ENCODE data around the gene MCL1. TPM values are rescaled to one million over a fixed set of nuclear protein-coding genes. Genes with fewer than 3 reads are reported as not detected.
"Not testable (repeated sequence)": the region's sequence is repeated elsewhere in the genome, so short reads cannot be mapped to it uniquely, and the experiment has no call there.

Gene MCL1
- polyA plus RNA-seq, 1 donor (not counting 4 experiments of a cell fraction or from before 2014, with no cell fraction given) = 237 TPM

DNA sequence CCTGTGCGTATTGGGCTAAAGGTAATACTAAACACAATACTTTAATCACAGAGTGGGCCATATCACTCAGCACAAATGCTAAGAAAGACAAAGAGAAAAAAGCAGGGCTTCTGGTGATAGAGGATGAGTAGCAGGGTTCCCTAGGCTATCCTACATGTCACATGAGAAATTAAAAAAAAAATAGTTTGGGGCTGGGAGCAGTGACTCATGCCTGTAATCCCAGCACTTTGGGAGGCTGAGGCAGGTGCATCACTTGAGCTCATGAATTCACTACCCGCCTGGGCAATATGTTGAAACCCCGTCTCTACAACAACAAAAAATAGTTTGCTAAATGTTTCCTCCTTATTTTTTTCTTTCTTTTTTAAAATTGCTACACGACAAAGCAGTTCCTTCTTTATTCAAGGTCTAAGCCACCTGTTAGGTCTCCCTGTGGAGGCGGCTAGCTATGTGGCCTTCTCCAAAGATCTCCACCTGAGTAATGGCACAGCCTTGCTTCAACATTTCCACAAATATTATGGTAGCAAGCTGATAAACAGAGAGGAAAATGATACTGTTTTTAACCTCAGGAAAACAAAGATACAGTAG, 48.5 kb upstream of the MCL1 start:
- H3K9me3 ChIP-seq (ENCODE audit: control insufficient read depth, low read depth, low read length) = no peaks in the 10 kb centered on the region
- H3K27me3 ChIP-seq (ENCODE audit: control insufficient read depth, extremely low read depth, insufficient read depth, low read length) = no peaks in the 10 kb centered on the region
- TF ChIP-seq, protein P1, sequence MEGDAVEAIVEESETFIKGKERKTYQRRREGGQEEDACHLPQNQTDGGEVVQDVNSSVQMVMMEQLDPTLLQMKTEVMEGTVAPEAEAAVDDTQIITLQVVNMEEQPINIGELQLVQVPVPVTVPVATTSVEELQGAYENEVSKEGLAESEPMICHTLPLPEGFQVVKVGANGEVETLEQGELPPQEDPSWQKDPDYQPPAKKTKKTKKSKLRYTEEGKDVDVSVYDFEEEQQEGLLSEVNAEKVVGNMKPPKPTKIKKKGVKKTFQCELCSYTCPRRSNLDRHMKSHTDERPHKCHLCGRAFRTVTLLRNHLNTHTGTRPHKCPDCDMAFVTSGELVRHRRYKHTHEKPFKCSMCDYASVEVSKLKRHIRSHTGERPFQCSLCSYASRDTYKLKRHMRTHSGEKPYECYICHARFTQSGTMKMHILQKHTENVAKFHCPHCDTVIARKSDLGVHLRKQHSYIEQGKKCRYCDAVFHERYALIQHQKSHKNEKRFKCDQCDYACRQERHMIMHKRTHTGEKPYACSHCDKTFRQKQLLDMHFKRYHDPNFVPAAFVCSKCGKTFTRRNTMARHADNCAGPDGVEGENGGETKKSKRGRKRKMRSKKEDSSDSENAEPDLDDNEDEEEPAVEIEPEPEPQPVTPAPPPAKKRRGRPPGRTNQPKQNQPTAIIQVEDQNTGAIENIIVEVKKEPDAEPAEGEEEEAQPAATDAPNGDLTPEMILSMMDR (optimal IDR thresholded peaks at IDR 0.05 in 1 of 3, IDR thresholded peaks at IDR 0.05 in 1 of 3, conservative IDR thresholded peaks at IDR 0.05 in 1 of 3; ENCODE audit: extremely low read depth in 1 of 3, insufficient read depth in 2 of 3, low read length in 3 of 3) = no peak
- no peak for TF ChIP-seq EZH2 (IDR thresholded peaks at IDR 0.05; ENCODE audit: low read length)
- H3K4me1 ChIP-seq (ENCODE audit: control insufficient read depth, extremely low read depth, insufficient read depth, low read length) = peaks cover 60% of the 10 kb centered on the region
- peak overlapping the region; percentile 55 to 90 (median 69) for H3K4me3 ChIP-seq (ENCODE audit: control insufficient read depth in 2 of 3, extremely low read depth in 1 of 3, insufficient read depth in 2 of 3, low read depth in 1 of 3, low read length in 3 of 3)
- H3K9ac ChIP-seq (ENCODE audit: control insufficient read depth, extremely low read depth, insufficient read depth, low read length) = peak overlapping the region; percentile 88
- H3K27ac ChIP-seq (ENCODE audit: control insufficient read depth, insufficient read depth, low read length) = peak overlapping the region; percentile 95
- H3K79me2 ChIP-seq (ENCODE audit: control insufficient read depth, insufficient read depth, low read length) = peaks cover 32% of the 10 kb centered on the region
- DNase-seq (ENCODE audit: low read depth, low spot score) = no peak
- peak overlapping the region; percentile 86 for H3K4me2 ChIP-seq (ENCODE audit: control insufficient read depth, extremely low read depth, insufficient read depth, low read depth, low read length)
- no peak for FAIRE-seq
- H3K36me3 ChIP-seq (ENCODE audit: control insufficient read depth in 2 of 2, extremely low read depth in 1 of 2, insufficient read depth in 2 of 2, low read length in 2 of 2) = peaks cover 4 to 19% of the 10 kb centered on the region in 2 experiments
- H3K9me1 ChIP-seq (ENCODE audit: control insufficient read depth, extremely low read depth, insufficient read depth, low read length) = peaks cover 2% of the 10 kb centered on the region
- dilution Hi-C loops (cut with MboI; ENCODE audit: extremely low pct_ligation_motif_present, low sequenced_read_pairs) = loop anchor here (25.0 kb wide), 1 partner anchor 184 kb away; the partner anchor contains the start of gene CTSK
- H2AFZ ChIP-seq (ENCODE audit: control insufficient read depth, low read length) = no peak overlapping the region
- no peaks in the 10 kb centered on the region for H4K20me1 ChIP-seq (ENCODE audit: control insufficient read depth, extremely low read depth, insufficient read depth, low read length)

DNA sequence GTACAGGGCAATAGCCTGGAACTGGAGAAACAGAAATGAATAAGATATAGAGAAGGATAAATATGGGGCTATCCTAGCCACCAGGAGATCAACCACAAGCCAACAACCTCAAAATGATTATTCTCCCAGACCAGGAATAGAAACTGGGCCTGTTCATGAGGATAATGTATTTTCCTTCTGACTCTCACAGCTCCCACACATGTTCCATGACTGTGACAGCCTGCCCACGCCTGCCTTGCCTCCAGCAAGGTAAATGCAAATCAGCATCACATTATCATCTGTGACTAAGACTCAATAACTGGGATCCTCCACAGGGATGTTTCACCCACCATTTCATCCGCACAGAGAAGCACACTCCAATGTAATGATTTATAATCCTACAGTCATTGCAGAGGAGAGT, 46.7 kb upstream of the MCL1 start:
- H3K27ac ChIP-seq (ENCODE audit: control insufficient read depth, insufficient read depth, low read length) = peak overlapping the region; percentile 95
- H3K4me1 ChIP-seq (ENCODE audit: control insufficient read depth, extremely low read depth, insufficient read depth, low read length) = peaks cover 73% of the 10 kb centered on the region
- peak overlapping the region in 2 of 3 experiments; percentile 18 to 41 for H3K4me3 ChIP-seq (ENCODE audit: control insufficient read depth in 2 of 3, extremely low read depth in 1 of 3, insufficient read depth in 2 of 3, low read depth in 1 of 3, low read length in 3 of 3)
- no peaks in the 10 kb centered on the region for H3K9me3 ChIP-seq (ENCODE audit: control insufficient read depth, low read depth, low read length)
- H3K79me2 ChIP-seq (ENCODE audit: control insufficient read depth, insufficient read depth, low read length) = peaks cover 38% of the 10 kb centered on the region
- H3K9ac ChIP-seq (ENCODE audit: control insufficient read depth, extremely low read depth, insufficient read depth, low read length) = peak overlapping the region; percentile 71
- H4K20me1 ChIP-seq (ENCODE audit: control insufficient read depth, extremely low read depth, insufficient read depth, low read length) = no peaks in the 10 kb centered on the region
- H3K27me3 ChIP-seq (ENCODE audit: control insufficient read depth, extremely low read depth, insufficient read depth, low read length) = no peaks in the 10 kb centered on the region
- TF ChIP-seq EZH2 (IDR thresholded peaks at IDR 0.05; ENCODE audit: low read length) = no peak
- TF ChIP-seq, protein P1 (optimal IDR thresholded peaks at IDR 0.05 in 1 of 3, IDR thresholded peaks at IDR 0.05 in 1 of 3, conservative IDR thresholded peaks at IDR 0.05 in 1 of 3; ENCODE audit: extremely low read depth in 1 of 3, insufficient read depth in 2 of 3, low read length in 3 of 3) = no peak
- H3K9me1 ChIP-seq (ENCODE audit: control insufficient read depth, extremely low read depth, insufficient read depth, low read length) = peaks cover 2% of the 10 kb centered on the region
- H2AFZ ChIP-seq (ENCODE audit: control insufficient read depth, low read length) = no peak overlapping the region
- peaks cover 11 to 27% of the 10 kb centered on the region in 2 experiments for H3K36me3 ChIP-seq (ENCODE audit: control insufficient read depth in 2 of 2, extremely low read depth in 1 of 2, insufficient read depth in 2 of 2, low read length in 2 of 2)
- FAIRE-seq (peak; percentile 86), DNase-seq (ENCODE audit: low read depth, low spot score) (no peak)
- dilution Hi-C loops (cut with MboI; ENCODE audit: extremely low pct_ligation_motif_present, low sequenced_read_pairs) = loop anchor here (25.0 kb wide), 1 partner anchor 186 kb away; the partner anchor contains the start of gene CTSK
- H3K4me2 ChIP-seq (ENCODE audit: control insufficient read depth, extremely low read depth, insufficient read depth, low read depth, low read length) = peak overlapping the region; percentile 72

GRCh38 chr1:150624546-150624945, 45.1 kb upstream of the MCL1 start:
- DNase-seq (ENCODE audit: low read depth, low spot score); H2AFZ ChIP-seq (ENCODE audit: control insufficient read depth, low read length); H3K9me3 ChIP-seq (ENCODE audit: control insufficient read depth, low read depth, low read length); H3K9me1 ChIP-seq (ENCODE audit: control insufficient read depth, extremely low read depth, insufficient read depth, low read length); H3K27me3 ChIP-seq (ENCODE audit: control insufficient read depth, extremely low read depth, insufficient read depth, low read length); H3K4me3 ChIP-seq (ENCODE audit: control insufficient read depth in 2 of 3, extremely low read depth in 1 of 3, insufficient read depth in 2 of 3, low read depth in 1 of 3, low read length in 3 of 3); FAIRE-seq; dilution Hi-C loops (cut with MboI; ENCODE audit: extremely low pct_ligation_motif_present, low sequenced_read_pairs); H4K20me1 ChIP-seq (ENCODE audit: control insufficient read depth, extremely low read depth, insufficient read depth, low read length): not testable (repeated sequence)
- H3K4me2 ChIP-seq (ENCODE audit: control insufficient read depth, extremely low read depth, insufficient read depth, low read depth, low read length) = peak overlapping the region; percentile 72
- H3K27ac ChIP-seq (ENCODE audit: control insufficient read depth, insufficient read depth, low read length) = peak overlapping the region; percentile 95
- H3K9ac ChIP-seq (ENCODE audit: control insufficient read depth, extremely low read depth, insufficient read depth, low read length) = peak overlapping the region; percentile 53
- H3K4me1 ChIP-seq (ENCODE audit: control insufficient read depth, extremely low read depth, insufficient read depth, low read length) = peaks cover 83% of the 10 kb centered on the region
- H3K36me3 ChIP-seq (ENCODE audit: control insufficient read depth in 2 of 2, extremely low read depth in 1 of 2, insufficient read depth in 2 of 2, low read length in 2 of 2) = peaks cover 11 to 35% of the 10 kb centered on the region in 2 experiments
- peaks cover 38% of the 10 kb centered on the region for H3K79me2 ChIP-seq (ENCODE audit: control insufficient read depth, insufficient read depth, low read length)
